Keratinocyte (primary cell): ENCODE data around the gene IL1B. TPM values are rescaled to one million over a fixed set of nuclear protein-coding genes. Genes with fewer than 3 reads are reported as not detected.

Source experiments
- DNase-seq: peaks from one replicate; pipeline ENCODE4 v3.0.0-alpha.2; 2011; ENCODE audit warnings: low read depth, missing footprints, low spot score
- FAIRE-seq: peaks from 2 replicates; lab custom pipeline; 2011; peaks lifted over from hg19 to GRCh38; lab: Jason Lieb, UNC
- H2AFZ ChIP-seq: 2 replicates; pipeline ENCODE4 v1.6.0; 2012; ENCODE audit warnings: low read length, control low read depth, inconsistent platforms; ENCODE audit not compliant: control insufficient read depth
- H3K27ac ChIP-seq: 2 replicates; pipeline ENCODE4 v1.5.1; 2011; ENCODE audit warnings: low read length; ENCODE audit not compliant: control insufficient read depth, insufficient read depth
- H3K27me3 ChIP-seq: 3 replicates; pipeline ENCODE4 v1.6.0; 2011; ENCODE audit warnings: low read length; ENCODE audit not compliant: control insufficient read depth, insufficient read depth; ENCODE audit errors: extremely low read depth
- H3K36me3 ChIP-seq, 2 experiments: 2 replicates in 1 of 2; 3 replicates in 1 of 2; pipeline ENCODE4 v1.5.1; 2011; ENCODE audit warnings: low read length in 2 of 2, mild to moderate bottlenecking in 1 of 2; ENCODE audit not compliant: control insufficient read depth in 2 of 2, insufficient read depth in 2 of 2; ENCODE audit errors: extremely low read depth in 1 of 2
- H3K4me1 ChIP-seq: 3 replicates; pipeline ENCODE4 v1.5.1; 2011; ENCODE audit warnings: low read length; ENCODE audit not compliant: control insufficient read depth, insufficient read depth; ENCODE audit errors: extremely low read depth
- H3K4me2 ChIP-seq: 3 replicates; pipeline ENCODE4 v1.6.0; 2011; ENCODE audit warnings: low read depth, low read length; ENCODE audit not compliant: control insufficient read depth, insufficient read depth; ENCODE audit errors: extremely low read depth
- H3K4me3 ChIP-seq, 3 experiments: fragments of 200-600 bp in 1 of 3; sonication (generic) in 1 of 3; 2 replicates in 2 of 3; 3 replicates in 1 of 3; pipeline ENCODE4 v1.5.1; 2011 to 2016; ENCODE audit warnings: low read length in 3 of 3, mild to moderate bottlenecking in 3 of 3, control low read depth in 2 of 3, inconsistent platforms in 1 of 3, low read depth in 1 of 3, mixed read lengths in 1 of 3, mixed run types in 1 of 3, moderate library complexity in 1 of 3; ENCODE audit not compliant: control insufficient read depth in 2 of 3, insufficient read depth in 2 of 3; ENCODE audit errors: extremely low read depth in 1 of 3
- H3K79me2 ChIP-seq: 2 replicates; pipeline ENCODE4 v1.6.0; 2012; ENCODE audit warnings: low read length; ENCODE audit not compliant: control insufficient read depth, insufficient read depth
- H3K9ac ChIP-seq: 3 replicates; pipeline ENCODE4 v1.6.0; 2011; ENCODE audit warnings: low read length; ENCODE audit not compliant: control insufficient read depth, insufficient read depth; ENCODE audit errors: extremely low read depth
- H3K9me1 ChIP-seq: 3 replicates; pipeline ENCODE4 v1.6.0; 2011; ENCODE audit warnings: low read length; ENCODE audit not compliant: control insufficient read depth, insufficient read depth; ENCODE audit errors: extremely low read depth
- H3K9me3 ChIP-seq: 2 replicates; pipeline ENCODE4 v1.5.1; 2012; ENCODE audit warnings: low read depth, low read length; ENCODE audit not compliant: control insufficient read depth
- H4K20me1 ChIP-seq: 3 replicates; pipeline ENCODE4 v1.6.0; 2011; ENCODE audit warnings: low read length; ENCODE audit not compliant: control insufficient read depth, insufficient read depth; ENCODE audit errors: extremely low read depth
- CTCF ChIP-seq, 3 experiments: IDR thresholded peaks in 1 of 3; conservative IDR thresholded peaks in 1 of 3; optimal IDR thresholded peaks in 1 of 3; 2 replicates in 2 of 3; 3 replicates in 1 of 3; pipeline versions ENCODE3 to v1.5.1; 2011; ENCODE audit warnings: low read length in 3 of 3, mild to moderate bottlenecking in 3 of 3, moderate library complexity in 2 of 3, control low read depth in 1 of 3, inconsistent platforms in 1 of 3; ENCODE audit not compliant: insufficient read depth in 2 of 3; ENCODE audit errors: extremely low read depth in 1 of 3
- EZH2 ChIP-seq: IDR thresholded peaks from one replicate; pipeline ENCODE4 v1.6.1; 2012; ENCODE audit warnings: inconsistent platforms, mild to moderate bottlenecking, low read length, moderate library complexity
- dilution Hi-C: fragments of 300-500 bp; cut with MboI; formaldehyde crosslinking; loops from one replicate; pipeline ENCODE4 v1.7.0; 2020; ENCODE audit warnings: low sequenced_read_pairs; ENCODE audit not compliant: extremely low pct_ligation_motif_present
- polyA plus RNA-seq, 5 experiments: library from polyadenylated mRNA; depleted of rRNA in 3 of 5; stranded (reverse) in 3 of 5; stranded (forward) in 1 of 5; unstranded in 1 of 5; fragments of >200 nt; gene quantifications; 1 replicate in 1 of 5; 2 replicates in 3 of 5; 3 replicates in 1 of 5; pipeline versions ENCODE4 v1.2.1 to v1.2.3, GENCODE V29; 2011 to 2012; ENCODE audit warnings: missing spikeins in 2 of 5, low read depth in 1 of 5, low replicate concordance in 1 of 5

IL1B gene
- polyA plus RNA-seq, 1 donor (not counting 4 experiments of a cell fraction or from before 2014, with no cell fraction given): 232 TPM

- Histone ChIP-seq H3K9ac (no peak overlapping the region), H3K4me2 (no peak overlapping the region), H3K27ac (no peak overlapping the region), H3K9me3 (no peaks in the 10 kb centered on the region), H3K4me3 (no peak overlapping the region), H4K20me1 (no peaks in the 10 kb centered on the region), H3K27me3 (no peaks in the 10 kb centered on the region), H3K79me2 (no peaks in the 10 kb centered on the region), H3K36me3 (no peaks in the 10 kb centered on the region), H2AFZ (no peak overlapping the region), H3K4me1 (no peaks in the 10 kb centered on the region), H3K9me1 (no peaks in the 10 kb centered on the region)
- no peak for DNase-seq
- TF ChIP-seq EZH2 (no peak), CTCF (optimal IDR thresholded peaks at IDR 0.05 in 1 of 3, IDR thresholded peaks at IDR 0.05 in 1 of 3, conservative IDR thresholded peaks at IDR 0.05 in 1 of 3; ENCODE audit: extremely low read depth in 1 of 3, insufficient read depth in 2 of 3, low read length in 3 of 3) (no peak)
- FAIRE-seq: no peak
- dilution Hi-C loops: no loop called here
These were observed 13.4 kb upstream of the IL1B start for GRCh38 chr2:112849956-112850355.

GRCh38 chr2:112848833-112849232 is 12.3 kb upstream of the IL1B start:
- H4K20me1 ChIP-seq: no peaks in the 10 kb centered on the region
- H3K4me3 ChIP-seq: no peak overlapping the region
- no peaks in the 10 kb centered on the region for H3K9me3 ChIP-seq
- TF ChIP-seq EZH2 (no peak), CTCF (optimal IDR thresholded peaks at IDR 0.05 in 1 of 3, IDR thresholded peaks at IDR 0.05 in 1 of 3, conservative IDR thresholded peaks at IDR 0.05 in 1 of 3; ENCODE audit: extremely low read depth in 1 of 3, insufficient read depth in 2 of 3, low read length in 3 of 3) (no peak)
- H3K27ac ChIP-seq: no peak overlapping the region
- DNase-seq (no peak), FAIRE-seq (no peak)
- no peak overlapping the region for H3K4me2 ChIP-seq
- no peak overlapping the region for H3K9ac ChIP-seq
- H3K27me3 ChIP-seq: no peaks in the 10 kb centered on the region
- H3K36me3 ChIP-seq: no peaks in the 10 kb centered on the region
- no peak overlapping the region for H2AFZ ChIP-seq
- no peaks in the 10 kb centered on the region for H3K4me1 ChIP-seq
- H3K79me2 ChIP-seq: no peaks in the 10 kb centered on the region
- no peaks in the 10 kb centered on the region for H3K9me1 ChIP-seq
- dilution Hi-C loops: no loop called here
